HG02970 (cell line): ENCODE data around the gene MUC4.

Experiments used
- ATAC-seq: cut with Tn5 transposase; IDR thresholded peaks from one replicate; pipeline ENCODE4 v1.9.1; 2021; ENCODE audit warnings: mild to moderate bottlenecking, moderate library complexity, moderate number of reproducible peaks; ENCODE audit not compliant: unreplicated experiment, low FRiP score

Gene MUC4, protein sequence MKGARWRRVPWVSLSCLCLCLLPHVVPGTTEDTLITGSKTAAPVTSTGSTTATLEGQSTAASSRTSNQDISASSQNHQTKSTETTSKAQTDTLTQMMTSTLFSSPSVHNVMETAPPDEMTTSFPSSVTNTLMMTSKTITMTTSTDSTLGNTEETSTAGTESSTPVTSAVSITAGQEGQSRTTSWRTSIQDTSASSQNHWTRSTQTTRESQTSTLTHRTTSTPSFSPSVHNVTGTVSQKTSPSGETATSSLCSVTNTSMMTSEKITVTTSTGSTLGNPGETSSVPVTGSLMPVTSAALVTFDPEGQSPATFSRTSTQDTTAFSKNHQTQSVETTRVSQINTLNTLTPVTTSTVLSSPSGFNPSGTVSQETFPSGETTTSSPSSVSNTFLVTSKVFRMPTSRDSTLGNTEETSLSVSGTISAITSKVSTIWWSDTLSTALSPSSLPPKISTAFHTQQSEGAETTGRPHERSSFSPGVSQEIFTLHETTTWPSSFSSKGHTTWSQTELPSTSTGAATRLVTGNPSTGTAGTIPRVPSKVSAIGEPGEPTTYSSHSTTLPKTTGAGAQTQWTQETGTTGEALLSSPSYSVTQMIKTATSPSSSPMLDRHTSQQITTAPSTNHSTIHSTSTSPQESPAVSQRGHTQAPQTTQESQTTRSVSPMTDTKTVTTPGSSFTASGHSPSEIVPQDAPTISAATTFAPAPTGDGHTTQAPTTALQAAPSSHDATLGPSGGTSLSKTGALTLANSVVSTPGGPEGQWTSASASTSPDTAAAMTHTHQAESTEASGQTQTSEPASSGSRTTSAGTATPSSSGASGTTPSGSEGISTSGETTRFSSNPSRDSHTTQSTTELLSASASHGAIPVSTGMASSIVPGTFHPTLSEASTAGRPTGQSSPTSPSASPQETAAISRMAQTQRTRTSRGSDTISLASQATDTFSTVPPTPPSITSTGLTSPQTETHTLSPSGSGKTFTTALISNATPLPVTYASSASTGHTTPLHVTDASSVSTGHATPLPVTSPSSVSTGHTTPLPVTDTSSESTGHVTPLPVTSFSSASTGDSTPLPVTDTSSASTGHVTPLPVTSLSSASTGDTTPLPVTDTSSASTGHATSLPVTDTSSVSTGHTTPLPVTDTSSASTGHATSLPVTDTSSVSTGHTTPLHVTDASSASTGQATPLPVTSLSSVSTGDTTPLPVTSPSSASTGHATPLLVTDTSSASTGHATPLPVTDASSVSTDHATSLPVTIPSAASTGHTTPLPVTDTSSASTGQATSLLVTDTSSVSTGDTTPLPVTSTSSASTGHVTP (N-terminal part only)

DNA sequence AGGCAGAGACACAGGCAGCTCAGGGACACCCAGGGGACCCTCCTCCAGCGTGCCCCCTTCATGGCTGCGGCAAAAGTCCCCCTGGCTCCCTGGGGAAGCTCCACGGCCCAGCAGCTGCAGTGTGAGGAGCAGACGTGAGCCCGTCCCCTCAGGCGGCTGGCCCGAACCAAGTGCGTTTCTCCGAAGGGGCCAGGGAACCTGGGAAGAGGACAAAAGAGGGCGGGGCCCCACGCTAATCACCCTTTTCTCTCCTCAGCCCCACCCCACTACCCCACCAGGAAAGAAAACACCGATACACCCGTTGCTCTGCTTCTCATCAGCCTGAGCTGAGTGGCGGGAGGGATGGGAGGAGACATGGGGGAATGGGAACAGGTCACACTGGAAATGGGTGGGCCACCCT lies at the start of gene MUC4:
TSS of gene MUC4 (minus strand) at position 174 of the 400 bp plus-strand sequence. CDS start at position 62, 112 bp downstream.
- no peak for ATAC-seq

- ATAC-seq, result no peak
Observed at GRCh38 chr3:195860456-195860855, 48.7 kb upstream of the MUC4 start.

GRCh38 chr3:195859846-195860411 lies 48.2 kb upstream of the MUC4 start:
- ATAC-seq, result no peak

GRCh38 chr3:195859061-195859845 lies 47.5 kb upstream of the MUC4 start:
- no peak for ATAC-seq

DNA sequence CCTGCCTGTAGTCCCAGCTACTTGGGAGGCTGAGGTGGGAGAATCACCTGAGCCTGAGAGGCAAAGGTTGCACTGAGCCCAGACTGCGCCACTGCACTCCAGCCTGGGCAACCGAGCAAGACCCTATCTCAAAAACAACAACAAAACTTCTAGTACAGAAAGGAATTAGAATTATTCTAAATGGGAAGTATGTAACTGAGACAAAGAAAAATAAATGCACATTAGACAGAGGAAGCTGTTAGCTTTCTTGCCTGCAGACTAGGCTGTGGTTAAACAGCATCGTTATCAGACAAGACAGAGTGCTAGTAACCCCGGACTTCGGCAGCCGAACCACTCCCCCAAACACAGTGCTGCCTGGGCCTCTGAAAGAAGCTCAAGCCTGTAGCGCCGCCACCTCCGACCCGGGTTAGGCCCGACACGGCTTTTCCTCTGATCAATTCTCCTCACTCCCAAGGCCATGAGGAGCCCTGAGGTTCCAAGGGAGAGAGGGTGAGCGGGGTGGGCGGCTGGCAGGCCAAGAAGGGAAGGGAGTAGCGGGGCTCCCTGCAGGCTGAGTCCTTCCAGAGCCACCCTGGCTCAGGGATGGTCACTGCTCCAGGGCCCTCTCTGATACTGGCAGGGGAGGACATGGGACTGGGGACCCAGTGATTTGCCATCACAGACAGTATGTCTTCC lies 44.8 kb upstream of the MUC4 start:
- no peak for ATAC-seq

DNA sequence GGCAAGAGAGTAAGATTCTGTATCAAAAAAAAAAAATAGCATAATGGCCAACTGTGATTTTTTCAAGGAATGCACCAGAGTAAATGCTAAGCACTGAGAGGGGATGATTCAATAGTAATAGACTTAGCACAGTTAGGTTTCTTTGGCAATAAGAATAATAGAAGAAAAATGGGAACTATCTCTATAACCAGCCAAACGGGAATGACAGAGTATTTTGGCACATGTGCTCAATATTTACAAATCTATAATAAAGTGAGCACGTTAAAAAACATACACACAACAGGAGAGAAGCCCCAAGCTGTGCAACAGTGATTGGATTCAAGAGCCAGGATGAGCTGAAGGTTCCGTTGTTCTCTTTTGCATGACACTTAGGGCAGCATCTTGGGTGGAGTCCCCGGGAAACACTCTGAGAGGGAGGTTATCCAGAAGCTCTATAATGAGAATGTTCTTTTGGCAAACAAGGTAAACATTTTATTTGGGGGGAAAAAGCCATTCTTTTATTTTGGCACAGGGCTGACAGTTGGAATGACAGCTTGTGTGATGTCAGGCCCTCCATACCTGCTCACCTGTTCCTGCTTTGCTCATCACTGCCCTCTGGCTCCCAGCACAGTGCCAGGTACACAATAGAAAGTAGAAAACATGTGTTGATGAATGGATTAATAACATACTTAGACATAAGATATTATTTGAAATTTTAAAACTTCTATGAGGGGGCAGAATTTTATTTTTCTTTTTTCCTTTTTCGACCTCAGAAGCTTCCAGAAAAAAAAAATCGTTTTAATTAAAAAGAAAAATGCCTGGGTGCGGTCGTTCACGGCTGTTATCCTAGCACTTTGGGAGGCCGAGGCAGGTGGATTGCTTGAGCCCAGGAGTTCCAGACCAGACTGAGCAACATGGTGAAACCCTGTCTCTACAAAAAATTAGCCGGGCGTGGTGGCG lies 44.0 kb upstream of the MUC4 start:
- ATAC-seq, result no peak

GRCh38 chr3:195854628-195855294 lies 43.0 kb upstream of the MUC4 start:
- no peak for ATAC-seq

- ATAC-seq, result no peak
Observed at GRCh38 chr3:195853996-195854395, 42.3 kb upstream of the MUC4 start.

DNA sequence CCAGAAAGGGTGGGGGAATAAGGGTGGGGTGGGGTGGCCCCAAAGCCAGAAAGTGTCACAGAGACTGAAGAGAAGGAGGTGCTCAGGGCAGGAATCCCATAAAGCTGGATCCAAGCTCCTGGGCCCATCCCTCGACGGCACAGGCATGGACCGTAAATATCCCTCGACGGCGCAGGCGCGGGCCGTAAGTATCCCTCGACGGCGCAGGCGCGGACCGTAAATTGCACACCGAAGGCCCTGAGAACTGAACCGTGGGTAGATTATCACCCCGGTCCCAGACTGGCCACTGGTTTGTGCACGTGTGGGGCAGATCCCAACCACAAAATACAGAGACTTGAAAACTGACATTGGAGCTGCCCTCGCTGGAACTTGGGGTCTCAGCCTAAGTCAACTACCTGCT lies 41.3 kb upstream of the MUC4 start:
- no peak for ATAC-seq

GRCh38 chr3:195850857-195851543 lies 39.3 kb upstream of the MUC4 start:
- peak; percentile 91 for ATAC-seq

- ATAC-seq, result no peak
Observed at GRCh38 chr3:195849322-195850074, 37.8 kb upstream of the MUC4 start.

- ATAC-seq, result no peak
Observed at GRCh38 chr3:195847055-195847950, 35.6 kb upstream of the MUC4 start.

DNA sequence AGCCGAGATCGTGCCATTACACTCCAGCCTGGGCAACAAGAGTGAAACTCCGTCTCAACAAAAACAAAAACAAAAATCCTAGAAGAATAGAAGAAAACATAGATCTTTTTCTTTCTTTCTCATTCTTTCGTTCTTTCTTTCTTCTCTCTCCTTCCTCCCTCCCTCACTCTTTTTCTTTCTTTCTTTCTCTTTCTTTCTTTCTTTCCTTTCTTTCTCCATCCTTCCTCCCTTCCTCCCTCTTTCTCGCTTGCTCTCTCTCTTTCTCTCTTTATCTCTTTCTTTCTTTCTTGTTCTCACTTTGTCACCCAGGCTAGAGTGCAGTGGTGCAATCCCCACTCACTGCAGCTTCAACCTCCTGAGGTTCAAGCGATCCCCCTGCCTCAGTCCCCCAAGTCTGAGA lies 33.8 kb upstream of the MUC4 start:
- ATAC-seq, result no peak

DNA sequence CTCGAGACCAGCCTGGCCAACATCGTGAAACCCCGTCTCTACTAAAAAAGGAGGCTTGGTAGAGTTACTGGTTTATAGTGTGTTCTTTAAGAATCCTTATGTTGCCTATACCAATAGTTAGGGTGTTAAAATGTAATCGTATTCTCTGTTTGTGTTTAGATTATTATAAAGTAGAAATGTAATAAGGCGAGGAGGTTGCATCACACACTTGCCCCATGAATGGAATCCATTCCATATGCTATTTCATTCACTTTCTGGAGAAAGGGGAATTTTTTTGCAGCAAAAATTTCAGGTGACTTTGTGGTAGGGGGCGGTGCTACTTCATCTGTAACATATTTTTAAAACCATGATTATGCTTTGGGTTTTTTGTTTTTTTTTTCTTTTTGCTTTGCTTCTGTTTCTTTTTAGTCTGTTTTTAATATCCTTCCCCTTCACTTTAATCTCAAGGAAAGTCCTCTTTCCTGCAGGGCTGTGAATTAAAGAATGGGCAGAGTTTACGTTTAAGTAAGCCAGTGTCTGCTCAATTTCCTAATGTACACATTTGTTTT lies 33.0 kb upstream of the MUC4 start:
- ATAC-seq, result no peak
